Endodermal cell (in vitro differentiated cells): ENCODE results near the gene SLC38A7. TPM values are rescaled to one million over a fixed set of nuclear protein-coding genes. Genes with fewer than 3 reads are reported as not detected.

Experiments
- DNase-seq: peaks from one replicate; pipeline ENCODE4 v3.0.0-alpha.2; 2017
- H3K27ac ChIP-seq: 2 replicates; pipeline ENCODE4 v1.5.1; 2013; ENCODE audit warnings: mild to moderate bottlenecking, low read depth, low read length, moderate library complexity
- H3K27me3 ChIP-seq: 2 replicates; pipeline ENCODE4 v1.6.1; 2013; ENCODE audit warnings: mild to moderate bottlenecking, low read length, moderate library complexity; ENCODE audit not compliant: insufficient read depth, control insufficient read depth, poor library complexity, severe bottlenecking
- H3K36me3 ChIP-seq: 2 replicates; pipeline ENCODE4 v1.7.0; 2013; ENCODE audit warnings: mild to moderate bottlenecking, low read length, moderate library complexity; ENCODE audit not compliant: control insufficient read depth, insufficient read depth
- H3K4me1 ChIP-seq: one replicate; pipeline ENCODE4 v1.7.0; 2013; ENCODE audit warnings: low read length; ENCODE audit not compliant: control insufficient read depth, insufficient read depth
- H3K4me3 ChIP-seq: 2 replicates; pipeline ENCODE4 v1.5.1; 2013; ENCODE audit warnings: mild to moderate bottlenecking, low read length, moderate library complexity
- H3K9ac ChIP-seq: 2 replicates; pipeline ENCODE4 v1.6.1; 2013; ENCODE audit warnings: mild to moderate bottlenecking, low read length, moderate library complexity; ENCODE audit not compliant: poor library complexity, severe bottlenecking; ENCODE audit errors: extremely low read depth
- H3K9me3 ChIP-seq: 2 replicates; pipeline ENCODE4 v1.6.1; 2013; ENCODE audit warnings: mild to moderate bottlenecking, low read length, moderate library complexity; ENCODE audit not compliant: control insufficient read depth
- H3K27ac Mint-ChIP-seq: 2 replicates; pipeline ENCODE4 v1.8.0; 2020; ENCODE audit warnings: mixed read lengths
- H3K27me3 Mint-ChIP-seq: 2 replicates; pipeline ENCODE4 v1.8.0; 2021; ENCODE audit warnings: mild to moderate bottlenecking, mixed read lengths; ENCODE audit not compliant: insufficient read depth
- H3K36me3 Mint-ChIP-seq: 2 replicates; pipeline ENCODE4 v1.8.0; 2020; ENCODE audit warnings: low read depth, mixed read lengths
- H3K4me1 Mint-ChIP-seq: 2 replicates; pipeline ENCODE4 v1.8.0; 2020; ENCODE audit warnings: mixed read lengths
- H3K4me3 Mint-ChIP-seq: 2 replicates; pipeline ENCODE4 v1.8.0; 2020; ENCODE audit warnings: mild to moderate bottlenecking, moderate library complexity, mixed read lengths
- H3K9me3 Mint-ChIP-seq: 2 replicates; pipeline ENCODE4 v1.8.0; 2020; ENCODE audit warnings: mild to moderate bottlenecking, mixed read lengths
- CTCF ChIP-seq: fragments of 200-600 bp; sonication (generic); conservative IDR thresholded peaks from 2 replicates; pipeline ENCODE4 v1.5.0; 2021; ENCODE audit warnings: antibody characterized with exemption, mild to moderate bottlenecking
- WGBS, 2 experiments: methylation state at CpG; one replicate each; pipeline versions ENCODE4 v1.1.5 to v1.1.7; 2013; ENCODE audit warnings: missing lambda C conversion rate in 2 of 2, mixed read lengths in 1 of 2; ENCODE audit not compliant: insufficient coverage in 1 of 2, insufficient read length in 1 of 2; 5-methylcytosine and 5-hydroxymethylcytosine counted together
- total RNA-seq, 2 donors: library from RNA; stranded (reverse); fragmentation: NEBNext Ultra II Directional in 1 of 2; extraction: Animal tissue kit (Norgen Biotek cat#: 25700) in 1 of 2; gene quantifications; 2 replicates in 1 of 2; 3 replicates in 1 of 2; pipeline ENCODE4 v1.2.1, GENCODE V29; 2021

SLC38A7 gene
- total RNA-seq, 2 donors from 2014 or later, result 42.5 to 53.8 TPM

- H3K4me3 ChIP-seq, result peak overlapping the region; percentile 86
- Mint-ChIP-seq H3K36me3 (peaks cover 17% of the 10 kb centered on the region), H3K4me3 (peak overlapping the region; percentile 94), H3K27ac (peak overlapping the region; percentile 96), H3K4me1 (peaks cover 11% of the 10 kb centered on the region), H3K27me3 (peaks cover 10% of the 10 kb centered on the region), H3K9me3 (no peaks in the 10 kb centered on the region)
- 45 to 81% methylated on average over 2 to 3 of the region's 3 CpGs for WGBS, 2 experiments
- H3K27ac ChIP-seq, result no peak overlapping the region
- no peak for DNase-seq
- peaks cover 8% of the 10 kb centered on the region for H3K27me3 ChIP-seq
- peaks cover 13% of the 10 kb centered on the region for H3K36me3 ChIP-seq
- no peaks in the 10 kb centered on the region for H3K4me1 ChIP-seq
- no peaks in the 10 kb centered on the region for H3K9me3 ChIP-seq
- no peak for TF ChIP-seq CTCF
- H3K9ac ChIP-seq, result peak overlapping the region; percentile 94
These were observed 593 bp downstream of the SLC38A7 start for GRCh38 chr16:58684001-58684353.

GRCh38 chr16:58679763-58680162 lies 4.8 kb downstream of the SLC38A7 start:
- no peak overlapping the region for H3K4me3 ChIP-seq
- DNase-seq, result no peak
- Mint-ChIP-seq H3K9me3 (no peaks in the 10 kb centered on the region), H3K4me1 (peaks cover 10% of the 10 kb centered on the region), H3K4me3 (no peak overlapping the region), H3K36me3 (peaks cover 44% of the 10 kb centered on the region), H3K27me3 (no peaks in the 10 kb centered on the region), H3K27ac (peak overlapping the region; percentile 15)
- 96% methylated on average over 9 to 16 of the region's 16 CpGs for WGBS, 2 experiments
- no peak overlapping the region for H3K9ac ChIP-seq
- no peak overlapping the region for H3K27ac ChIP-seq
- no peaks in the 10 kb centered on the region for H3K4me1 ChIP-seq
- no peak for TF ChIP-seq CTCF
- no peaks in the 10 kb centered on the region for H3K27me3 ChIP-seq
- peaks cover 40% of the 10 kb centered on the region for H3K36me3 ChIP-seq
- no peaks in the 10 kb centered on the region for H3K9me3 ChIP-seq

- H3K36me3 ChIP-seq, result peaks cover 42% of the 10 kb centered on the region
- 86 to 94% methylated on average over 2 to 3 of the region's 3 CpGs for WGBS, 2 experiments
- no peaks in the 10 kb centered on the region for H3K9me3 ChIP-seq
- no peak for DNase-seq
- H3K36me3 Mint-ChIP-seq, result peaks cover 50% of the 10 kb centered on the region
- H3K4me1 Mint-ChIP-seq, result peaks cover 6% of the 10 kb centered on the region
- H3K27ac ChIP-seq, result no peak overlapping the region
- H3K9ac ChIP-seq, result no peak overlapping the region
- H3K27ac Mint-ChIP-seq, result no peak overlapping the region
- H3K27me3 Mint-ChIP-seq, result no peaks in the 10 kb centered on the region
- H3K27me3 ChIP-seq, result no peaks in the 10 kb centered on the region
- no peaks in the 10 kb centered on the region for H3K9me3 Mint-ChIP-seq
- H3K4me3 Mint-ChIP-seq, result no peak overlapping the region
- no peak overlapping the region for H3K4me3 ChIP-seq
- H3K4me1 ChIP-seq, result no peaks in the 10 kb centered on the region
- TF ChIP-seq CTCF, result no peak
These were observed 5.9 kb downstream of the SLC38A7 start for GRCh38 chr16:58678716-58679115.
